Heart left ventricle (tissue), 16 donors: ENCODE measurements around the gene NUAK1. TPM values are rescaled to one million over a fixed set of nuclear protein-coding genes. Genes with fewer than 3 reads are reported as not detected.

Experiments
- ATAC-seq, 4 donors: fragments of 200-7000 bp; cut with Tn5 transposase; one replicate each; pipeline ENCODE4 v1.9.1; 2020 to 2022; ENCODE audit warnings: moderate library complexity in 4 of 4, mild to moderate bottlenecking in 3 of 4, moderate number of reproducible peaks in 1 of 4
- DNase-seq, 5 donors: peaks; one replicate each; pipeline ENCODE4 v3.0.0-alpha.2; 2020
- H3K27ac ChIP-seq, 12 donors: fragments of 200-600 bp; sonication (generic) in 4 of 12; one replicate each; pipeline versions ENCODE4 v1.5.0 to v1.8.0; 2016 to 2022; ENCODE audit warnings: mild to moderate bottlenecking in 2 of 12
- H3K27me3 ChIP-seq, 9 donors: fragments of 200-600 bp; sonication (generic) in 2 of 9; one replicate each; pipeline versions ENCODE4 v1.5.1 to v1.8.0; 2016 to 2022; ENCODE audit warnings: mild to moderate bottlenecking in 3 of 9
- H3K36me3 ChIP-seq, 9 donors: fragments of 200-600 bp; sonication (generic) in 2 of 9; one replicate each; pipeline versions ENCODE4 v1.5.0 to v1.8.0; 2018 to 2022; ENCODE audit warnings: mild to moderate bottlenecking in 2 of 9
- H3K4me1 ChIP-seq, 12 donors: fragments of 200-600 bp; sonication (generic) in 4 of 12; one replicate each; pipeline versions ENCODE4 v1.5.0 to v1.8.0; 2016 to 2022; ENCODE audit warnings: mild to moderate bottlenecking in 3 of 12
- H3K4me3 ChIP-seq, 12 donors: fragments of 200-600 bp; sonication (generic) in 4 of 12; one replicate each; pipeline versions ENCODE4 v1.5.0 to v1.8.0; 2017 to 2022; ENCODE audit warnings: mild to moderate bottlenecking in 9 of 12, moderate library complexity in 4 of 12
- H3K9me3 ChIP-seq, 12 donors: fragments of 200-600 bp; sonication (generic) in 4 of 12; one replicate each; pipeline versions ENCODE4 v1.5.0 to v1.8.0; 2016 to 2022; ENCODE audit warnings: mild to moderate bottlenecking in 1 of 12
- CTCF ChIP-seq, 12 donors: fragments of 200-600 bp; sonication (generic) in 4 of 12; IDR thresholded peaks; one replicate each; pipeline versions ENCODE4 v1.5.0 to v1.8.0; 2018 to 2022; ENCODE audit warnings: antibody characterized with exemption in 12 of 12, mild to moderate bottlenecking in 5 of 12
- POLR2A ChIP-seq, 2 donors: fragments of 450-650 bp; IDR thresholded peaks; one replicate each; pipeline ENCODE4 v1.6.1; 2017; ENCODE audit warnings: antibody characterized with exemption in 2 of 2, mild to moderate bottlenecking in 2 of 2, moderate library complexity in 2 of 2
- WGBS, 4 donors: extraction: QIAGEN DNeasy Blood & Tissue Kit in 2 of 4; methylation state at CpG; one replicate each; pipeline versions ENCODE4 v1.1.5 to v1.1.7; 2013 to 2018; 5-methylcytosine and 5-hydroxymethylcytosine counted together
- intact Hi-C, 10 donors: fragments of 100-400 bp; cut with DNase I; formaldehyde crosslinking; loops; one replicate each; pipeline versions ENCODE4 v1.11.1 to v1.14.2; 2022
- polyA plus RNA-seq, 2 donors: library from polyadenylated mRNA; stranded (reverse); fragments of 200-250 nt; gene quantifications; one replicate each; pipeline ENCODE4 v1.2.3, GENCODE V29; 2013
- total RNA-seq, 9 donors: library from RNA; depleted of rRNA in 2 of 9; stranded (reverse); fragments of >200 nt in 2 of 9; fragmentation: NEBNext Ultra II Directional in 3 of 9; extraction: Animal tissue kit (Norgen Biotek cat#: 25700) in 3 of 9; gene quantifications; one replicate each; pipeline versions ENCODE4 v1.1.0 to v1.2.4, GENCODE V29; 2016 to 2023
- donor health status: ischemic (EF 13 %, LVEDD 7.1; RV severe dilation, severe dysfunction).
- donor health status: healthy with polysubstance abuse.
- donor health status: DM: no; HTN: yes; CAD: no.
- donor health status: DM: no; HTN: no; CAD: no.
- donor health status: ischemic (EF 25% LVEDD 6.9; RV normal size, moderate dysfunction).
- donor health status: ischemic (EF 25% LVEDD 5.7; RV mildly dilated, moderate dysfunction).
- donor health status: healthy.
- donor health status: DM: yes; HTN: yes; CAD: no.
- donor health status: ischemic (EF 35%, LVEDD 5.7; RV mildly dilated, moderate dysfunction).
- donor health status: nonischemic (EF 11% LVEDD 7.7; RV severe dilation, severe dysfunction).
- donor health status: DM: yes; HTN: yes; CAD: no.
- donor health status: PGD.
- donor health status: ischemic (EF 29% LVEDD 5.4; RV normal size, mild dysfunction).
- donor health status: nonischemic (EF 23%, LVEDD 6.1; RV moderate dilation, normal function).

Gene NUAK1
- total and polyA plus RNA-seq, 11 donors = 10.5 to 50.7 (median 39.4) TPM

- H3K27ac ChIP-seq = peak overlapping the region; percentile 75 to 100 (median 90)
- no peaks in the 10 kb centered on the region for H3K27me3 ChIP-seq
- intact Hi-C loops = loop anchor here in 1 of 10 donors (5.0 kb wide), 1 partner anchor 37 kb away; no protein-coding TSS in a partner anchor
- WGBS, 4 donors = 54 to 65% (median 58%) methylated on average over 9 of the region's 9 CpGs
- no peaks in the 10 kb centered on the region for H3K9me3 ChIP-seq
- peaks cover 27 to 100% (median 83%) of the 10 kb centered on the region in 12 donors for H3K4me1 ChIP-seq
- H3K4me3 ChIP-seq = no peak overlapping the region
- no peaks in the 10 kb centered on the region for H3K36me3 ChIP-seq
- TF ChIP-seq CTCF (IDR thresholded peaks at IDR 0.05) = no peak
- TF ChIP-seq POLR2A (IDR thresholded peaks at IDR 0.05) = no peak
- DNase-seq = peak in 1 of 5 donors; percentile 3
- ATAC-seq = no peak
Observed at GRCh38 chr12:106119301-106119700, 19.5 kb downstream of the NUAK1 start.

- peak overlapping the region in 11 of 12 donors; percentile 75 to 100 (median 92) for H3K27ac ChIP-seq
- H3K36me3 ChIP-seq = no peaks in the 10 kb centered on the region
- peaks cover 25 to 100% (median 84%) of the 10 kb centered on the region in 12 donors for H3K4me1 ChIP-seq
- 68 to 72% (median 70%) methylated on average over 8 of the region's 8 CpGs for WGBS, 4 donors
- no peak overlapping the region for H3K4me3 ChIP-seq
- no peaks in the 10 kb centered on the region for H3K9me3 ChIP-seq
- intact Hi-C loops = loop anchor here in 1 of 10 donors (5.0 kb wide), 1 partner anchor 36 kb away; no protein-coding TSS in a partner anchor
- no peak for TF ChIP-seq POLR2A (IDR thresholded peaks at IDR 0.05)
- no peak for TF ChIP-seq CTCF (IDR thresholded peaks at IDR 0.05)
- H3K27me3 ChIP-seq = no peaks in the 10 kb centered on the region
- DNase-seq (peak in 1 of 5 donors; percentile 5), ATAC-seq (no peak)
Observed at GRCh38 chr12:106118381-106119130, 20.2 kb downstream of the NUAK1 start.

GRCh38 chr12:106115440-106115839 is 23.3 kb downstream of the NUAK1 start:
- Histone ChIP-seq H3K4me1 (peaks cover 21 to 100% (median 84%) of the 10 kb centered on the region in 12 donors), H3K9me3 (no peaks in the 10 kb centered on the region), H3K36me3 (no peaks in the 10 kb centered on the region), H3K4me3 (no peak overlapping the region), H3K27me3 (no peaks in the 10 kb centered on the region), H3K27ac (peak overlapping the region in 9 of 12 donors; percentile 20 to 99 (median 79))
- DNase-seq (peak in 1 of 5 donors; percentile 21), ATAC-seq (no peak)
- intact Hi-C loops = loop anchor here in 1 of 10 donors (5.0 kb wide), 1 partner anchor 33 kb away; no protein-coding TSS in a partner anchor
- WGBS, 4 donors = 31 to 54% (median 38%) methylated on average over 6 to 11 of the region's 11 CpGs
- TF ChIP-seq CTCF (IDR thresholded peaks at IDR 0.05) (no peak), POLR2A (IDR thresholded peaks at IDR 0.05) (no peak)

GRCh38 chr12:106114447-106115068 is 24.2 kb downstream of the NUAK1 start:
- Histone ChIP-seq H3K4me1 (peaks cover 22 to 100% (median 86%) of the 10 kb centered on the region in 12 donors), H3K27me3 (no peaks in the 10 kb centered on the region), H3K9me3 (no peaks in the 10 kb centered on the region), H3K4me3 (no peak overlapping the region), H3K27ac (peak overlapping the region; percentile 30 to 99 (median 75)), H3K36me3 (no peaks in the 10 kb centered on the region)
- DNase-seq (no peak), ATAC-seq (no peak)
- TF ChIP-seq POLR2A (IDR thresholded peaks at IDR 0.05) = no peak
- no peak for TF ChIP-seq CTCF (IDR thresholded peaks at IDR 0.05)
- 55 to 63% (median 56%) methylated on average over 5 of the region's 5 CpGs for WGBS, 4 donors
- intact Hi-C loops = loop anchor here in 1 of 10 donors (5.0 kb wide), 1 partner anchor 32 kb away; no protein-coding TSS in a partner anchor
